Activated CD8-positive, alpha-beta memory T cell treated with anti-CD3 and anti-CD28 coated beads for 36 hours (primary cell): ENCODE measurements around the gene SH3GL1. TPM values are rescaled to one million over a fixed set of nuclear protein-coding genes. Genes with fewer than 3 reads are reported as not detected.
"Not testable (repeated sequence)": the region's sequence is repeated elsewhere in the genome, so short reads cannot be mapped to it uniquely, and the experiment has no call there.

Experiments
- CTCF ChIA-PET: fragments of 350-600 bp; sonication (Branson Sonifier 250); formaldehyde crosslinking; loops from one replicate; lab custom pipeline; 2021; ENCODE audit warnings: antibody characterized with exemption; lab: Charles Lee
- POLR2A ChIA-PET: fragments of 350-600 bp; sonication (Branson Sonifier 250); formaldehyde crosslinking; loops from one replicate; lab custom pipeline; 2021; ENCODE audit warnings: antibody characterized with exemption; lab: Charles Lee
- total RNA-seq, 2 experiments: library from RNA; stranded (reverse); gene quantifications; one replicate each; pipeline ENCODE4 v1.2.3, GENCODE V29; 2021

SH3GL1 gene
- total RNA-seq, 2 experiments from 2014 or later: 37.1 to 41.5 TPM

- CTCF ChIA-PET: interaction anchor here (1.1 to 6.4 kb wide), 4 partner anchors 9 to 95 kb away, joined by 3 to 29 read pairs (median 6); partner anchors contain the start of genes CHAF1A and SH3GL1
- POLR2A ChIA-PET: no interaction called here
These were observed 38.1 kb downstream of the SH3GL1 start for GRCh38 chr19:4362101-4362828.

GRCh38 chr19:4361152-4362046 lies 38.9 kb downstream of the SH3GL1 start:
- POLR2A ChIA-PET: no interaction called here
- CTCF ChIA-PET: interaction anchor here (1.1 to 6.4 kb wide), 3 partner anchors 8 to 94 kb away, joined by 3 to 29 read pairs (median 7); partner anchors contain the start of gene CHAF1A

GRCh38 chr19:4360641-4361151 lies 39.7 kb downstream of the SH3GL1 start:
- POLR2A ChIA-PET: no interaction called here
- CTCF ChIA-PET: interaction anchor here (1.9 to 6.4 kb wide), 2 partner anchors 8 to 40 kb away, joined by 4 to 29 read pairs; partner anchors contain the start of gene SH3GL1

- CTCF ChIA-PET: interaction anchor here (1.9 kb wide), 1 partner anchor 41 kb away, joined by 4 read pairs; the partner anchor contains the start of gene SH3GL1
- POLR2A ChIA-PET: no interaction called here
These were observed 40.2 kb downstream of the SH3GL1 start for GRCh38 chr19:4360081-4360569.

- CTCF ChIA-PET: interaction anchor here (1.9 kb wide), 1 partner anchor 41 kb away, joined by 4 read pairs; the partner anchor contains the start of gene SH3GL1
- POLR2A ChIA-PET: no interaction called here
These were observed 40.7 kb downstream of the SH3GL1 start for GRCh38 chr19:4359627-4360000.

GRCh38 chr19:4358709-4359626 lies 41.4 kb downstream of the SH3GL1 start:
- ChIA-PET CTCF (interaction anchor here (0.6 to 1.9 kb wide), 2 partner anchors 42 to 314 kb away, joined by 3 to 4 read pairs; partner anchors contain the start of gene SH3GL1), POLR2A (interaction anchor here (0.5 kb wide), 1 partner anchor 40 kb away, joined by 5 read pairs; no protein-coding TSS in a partner anchor)

- CTCF ChIA-PET: no interaction called here
- POLR2A ChIA-PET: no interaction called here
These were observed 42.4 kb downstream of the SH3GL1 start for GRCh38 chr19:4357921-4358326.

GRCh38 chr19:4357095-4357797 lies 43.1 kb downstream of the SH3GL1 start:
- ChIA-PET POLR2A (no interaction called here), CTCF (interaction anchor here (0.7 to 0.8 kb wide), 2 partner anchors 12 to 90 kb away, joined by 3 read pairs; no protein-coding TSS in a partner anchor)

GRCh38 chr19:4354897-4355296 lies 45.5 kb downstream of the SH3GL1 start:
- POLR2A ChIA-PET: no interaction called here
- CTCF ChIA-PET: no interaction called here

GRCh38 chr19:4354282-4354681 lies 46.1 kb downstream of the SH3GL1 start:
- CTCF ChIA-PET: interaction anchor here (2.8 to 3.4 kb wide), 2 partner anchors 10 to 87 kb away, joined by 29 to 47 read pairs; no protein-coding TSS in a partner anchor
- POLR2A ChIA-PET: no interaction called here

GRCh38 chr19:4352701-4353121 lies 47.6 kb downstream of the SH3GL1 start:
- CTCF ChIA-PET: interaction anchor here (0.6 to 3.4 kb wide), 19 partner anchors 10 to 346 kb away, joined by 3 to 47 read pairs (median 4); partner anchors contain the start of genes MPND and STAP2

GRCh38 chr19:4350726-4351125 lies 49.6 kb downstream of the SH3GL1 start:
- POLR2A ChIA-PET: no interaction called here
- CTCF ChIA-PET: interaction anchor here (1.3 kb wide), 1 partner anchor 83 kb away, joined by 3 read pairs; no protein-coding TSS in a partner anchor

More at GRCh38 chr19:4352701-4353121, 47.6 kb downstream of the SH3GL1 start:
- POLR2A ChIA-PET: interaction anchor here (1.3 kb wide), 1 partner anchor 10 kb away, joined by 5 read pairs; the partner anchor contains the start of gene MPND

- ChIA-PET CTCF (interaction anchor here (1.3 kb wide), 1 partner anchor 82 kb away, joined by 3 read pairs; no protein-coding TSS in a partner anchor), POLR2A (no interaction called here)
These were observed 50.2 kb downstream of the SH3GL1 start for GRCh38 chr19:4350111-4350510.

- CTCF ChIA-PET, POLR2A ChIA-PET: not testable (repeated sequence)
These were observed 51.1 kb downstream of the SH3GL1 start for GRCh38 chr19:4349225-4349624.

GRCh38 chr19:4347521-4347920 lies 52.8 kb downstream of the SH3GL1 start:
- ChIA-PET POLR2A (no interaction called here), CTCF (interaction anchor here (0.9 to 1.1 kb wide), 2 partner anchors 68 to 79 kb away, joined by 3 read pairs; partner anchors contain the start of gene SHD)

- CTCF ChIA-PET: interaction anchor here (1.1 kb wide), 1 partner anchor 79 kb away, joined by 3 read pairs; no protein-coding TSS in a partner anchor
These were observed 54.3 kb downstream of the SH3GL1 start for GRCh38 chr19:4346020-4346383.

More at GRCh38 chr19:4346020-4346383, 54.3 kb downstream of the SH3GL1 start:
- POLR2A ChIA-PET: no interaction called here
